ENCODE results near the gene DELE1.

GRCh38 chr5:141948812-141949211, 25.1 kb downstream of the DELE1 start:
- TF ChIP-seq CTCF (IDR thresholded peaks at IDR 0.05) (no peak), POLR2A (IDR thresholded peaks at IDR 0.05) (no peak)
